Head of caudate nucleus (tissue), 42 donors: ENCODE data around the gene TMEM18.

ENCODE experiments used
- DNase-seq, 42 donors: peaks; one replicate each; pipeline versions ENCODE4 v3.0.0 to v3.0.0-alpha.2; 2020 to 2021; ENCODE audit warnings: mixed read lengths in 7 of 42
- intact Hi-C: fragments of 100-400 bp; cut with DNase I; formaldehyde crosslinking; loops from one replicate; pipeline ENCODE4 v1.15.0; 2022

Gene TMEM18

DNA sequence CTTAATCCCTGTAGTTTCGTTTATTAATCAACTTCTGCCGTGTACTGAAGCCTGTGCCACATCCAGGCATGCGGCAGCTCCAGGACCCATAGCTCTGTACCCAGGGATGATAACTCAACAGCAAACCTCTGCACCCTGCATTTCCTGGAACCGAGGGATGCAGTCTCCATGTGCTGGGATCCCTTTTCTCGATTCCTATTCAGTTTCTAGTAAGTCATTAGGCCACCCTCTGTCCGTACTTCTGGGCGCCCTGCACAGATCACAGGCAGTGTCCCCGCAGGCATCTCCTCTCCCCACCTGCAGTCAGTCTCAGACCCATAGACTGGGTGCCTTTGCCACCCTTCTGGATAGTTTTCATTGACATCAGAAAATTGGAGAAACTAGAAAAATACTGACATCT lies 18.8 kb downstream of the TMEM18 start:
- intact Hi-C loops, result no loop called here
- DNase-seq, result peak in 2 of 42 donors; percentile 1 to 2

DNA sequence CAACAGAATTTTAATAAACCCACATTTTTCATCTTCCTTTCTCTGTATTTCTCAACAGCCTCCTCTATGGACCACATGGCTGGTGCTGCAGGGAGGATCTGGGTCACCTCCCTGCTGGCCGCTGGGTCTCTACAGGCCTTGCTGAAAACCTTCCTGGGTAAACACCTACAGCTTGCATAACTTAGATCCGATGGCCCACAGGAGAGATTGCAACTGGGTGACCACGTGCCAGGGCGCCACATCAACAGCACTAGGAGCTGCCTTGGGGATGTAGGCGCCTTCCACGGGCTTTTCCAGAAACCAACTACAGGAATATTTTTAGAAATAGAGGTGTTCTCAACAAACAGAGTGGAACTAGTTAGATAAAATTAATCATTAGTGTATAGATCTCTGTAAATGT lies 19.4 kb downstream of the TMEM18 start:
- DNase-seq, result peak in 3 of 42 donors; percentile 2 to 8 (median 6)

DNA sequence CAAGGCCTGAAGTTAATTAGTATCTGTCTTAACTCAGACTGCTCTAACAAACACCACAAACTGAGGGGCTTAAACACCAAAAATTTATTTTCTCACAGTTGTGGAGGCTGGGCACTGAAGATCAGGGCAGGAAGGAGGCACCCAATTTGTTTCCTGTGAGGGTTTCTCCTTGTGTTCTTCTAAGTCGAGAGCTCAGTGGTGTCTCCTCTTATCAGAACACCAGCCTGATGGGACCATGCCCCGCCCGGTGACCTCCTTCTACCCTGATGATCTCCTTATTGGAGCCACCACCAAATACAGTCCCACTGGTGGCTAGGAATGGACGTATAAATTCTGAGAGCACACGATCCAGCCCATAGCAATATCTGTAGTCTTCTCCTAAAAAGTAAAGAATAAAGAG lies 20.5 kb downstream of the TMEM18 start:
- DNase-seq, result peak in 5 of 42 donors; percentile 1 to 33 (median 24)
- intact Hi-C loops, result no loop called here

More for the DNA sequence above, 19.4 kb downstream of the TMEM18 start:
- intact Hi-C loops, result no loop called here

DNA sequence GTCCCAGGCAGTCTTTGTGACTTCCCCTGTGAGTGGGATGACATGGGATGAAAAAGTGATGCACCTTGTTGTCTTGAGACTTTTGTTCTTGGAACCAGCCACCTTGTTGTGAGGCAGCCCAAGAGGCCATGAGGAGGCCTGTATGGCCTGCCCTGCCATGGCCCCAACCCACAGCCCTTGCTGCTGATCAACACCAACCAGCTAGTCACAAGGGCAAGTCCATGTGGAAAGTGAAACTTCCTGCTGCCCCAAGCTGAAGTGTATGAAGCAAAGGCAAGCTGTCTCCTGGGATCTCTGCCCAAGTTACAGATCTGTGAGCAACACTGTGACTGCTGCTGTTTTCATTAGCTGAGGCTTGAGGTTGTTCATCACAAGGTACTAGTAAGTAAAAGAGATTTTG lies 21.6 kb downstream of the TMEM18 start:
- DNase-seq, result peak in 5 of 42 donors; percentile 3 to 34 (median 12)

DNA sequence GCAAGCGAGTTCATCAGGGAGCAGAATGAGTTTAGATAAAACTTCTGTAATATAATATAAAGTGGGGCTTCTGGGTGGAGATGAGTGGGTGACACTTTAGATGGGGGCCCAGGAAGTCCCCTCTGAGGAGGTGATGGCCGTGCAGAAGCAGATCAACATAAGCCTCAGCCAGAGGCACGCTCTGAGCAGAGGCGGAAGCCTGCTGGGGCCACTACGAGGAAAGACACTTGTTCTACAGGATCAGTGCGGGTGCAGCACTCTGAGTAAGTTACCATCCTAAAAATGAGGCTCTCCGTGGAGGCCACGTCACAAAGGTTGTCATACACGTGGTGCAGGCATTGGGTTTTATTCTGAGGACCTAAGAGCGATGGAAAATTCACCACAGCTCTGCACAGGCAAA lies 22.3 kb downstream of the TMEM18 start:
- DNase-seq, result peak in 4 of 42 donors; percentile 1 to 26 (median 15)
- intact Hi-C loops, result no loop called here

More for the DNA sequence above, 21.6 kb downstream of the TMEM18 start:
- intact Hi-C loops, result no loop called here

DNA sequence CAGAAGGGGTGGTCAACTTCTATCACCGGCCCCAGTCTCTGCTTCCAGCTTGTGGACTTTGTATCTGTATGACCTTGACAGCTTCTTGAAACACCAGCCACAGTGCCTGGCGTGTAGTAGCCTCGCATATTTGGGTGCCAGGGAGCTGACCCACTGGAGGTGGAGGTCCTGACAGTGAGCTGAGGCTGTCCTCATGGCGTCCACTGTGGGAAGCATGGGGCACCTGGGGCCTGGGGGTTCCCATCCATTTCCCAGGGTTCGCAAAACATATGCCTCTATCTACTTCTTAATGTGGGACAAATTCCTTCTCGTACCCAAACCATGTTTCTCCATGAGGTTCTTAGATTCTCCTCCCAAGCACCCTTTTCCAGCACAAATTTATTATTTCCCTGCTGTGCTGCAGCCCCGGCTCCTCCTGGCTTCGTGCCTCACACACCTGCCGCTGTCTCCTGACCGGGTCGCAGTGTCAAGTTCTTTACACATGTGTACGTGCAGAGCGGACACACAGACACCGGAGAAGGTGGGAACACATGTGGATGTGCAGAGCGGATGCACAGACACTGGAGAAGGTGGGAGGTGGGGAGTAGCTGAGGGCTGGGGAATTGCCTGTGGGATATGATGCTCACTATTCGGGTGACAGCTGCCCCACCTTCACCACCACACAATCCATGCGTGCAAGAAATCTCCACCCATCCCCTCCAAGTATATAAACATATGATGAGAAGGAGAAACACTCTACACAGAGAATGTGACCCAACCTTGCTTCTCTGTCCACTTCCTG lies 23.4 kb downstream of the TMEM18 start:
- peak in 7 of 42 donors; percentile 2 to 29 (median 8) for DNase-seq
- intact Hi-C loops, result no loop called here

DNA sequence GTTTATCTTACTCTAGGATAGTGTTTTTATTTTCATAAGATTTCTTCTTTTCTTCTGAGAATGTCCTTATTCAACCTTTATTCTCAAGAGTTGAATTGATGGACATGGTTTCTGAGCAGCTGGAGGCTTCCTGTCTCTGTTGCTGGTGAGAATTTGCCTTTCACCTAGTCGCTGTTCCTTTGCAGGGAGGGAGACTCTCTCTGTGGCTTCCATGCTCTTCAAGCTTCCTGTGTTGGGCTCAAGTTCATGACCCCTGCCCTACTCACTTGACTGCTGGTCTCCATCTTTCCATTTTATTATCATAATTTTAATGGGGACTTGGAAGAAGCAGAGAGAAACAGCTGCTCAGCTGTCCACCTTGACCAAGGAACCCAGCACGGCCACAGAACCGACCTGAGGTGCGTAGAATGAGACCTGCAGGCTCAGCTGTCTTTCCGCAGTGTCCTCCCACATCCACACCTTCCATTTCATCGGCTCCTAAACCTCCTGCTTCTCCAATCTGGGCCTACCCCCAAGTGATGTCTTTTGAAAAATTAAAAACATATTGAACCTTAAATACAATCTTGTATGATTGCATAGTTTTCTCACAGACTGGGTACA lies 24.2 kb downstream of the TMEM18 start:
- DNase-seq, result peak in 3 of 42 donors; percentile 1 to 20 (median 8)
- intact Hi-C loops, result no loop called here

DNA sequence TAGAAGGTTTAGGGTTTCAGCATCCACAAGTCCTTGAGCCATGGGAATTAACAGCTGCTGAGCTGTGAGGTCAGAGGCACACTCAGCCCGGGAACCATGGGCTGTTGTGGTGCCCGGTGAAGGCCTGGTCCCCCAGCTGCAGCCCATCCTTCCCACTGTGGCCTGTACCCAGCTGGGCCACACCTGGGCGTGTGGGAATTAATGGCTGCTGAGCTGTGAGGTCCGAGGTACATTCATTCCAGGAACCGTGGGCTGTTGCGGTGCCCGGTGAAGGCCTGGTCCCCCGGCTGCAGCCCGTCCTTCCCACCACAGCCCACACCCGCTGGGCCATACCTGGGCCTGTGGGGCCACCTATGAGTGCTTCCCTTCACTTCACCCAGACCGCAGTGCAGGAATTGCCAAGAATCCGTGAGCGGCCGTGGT lies 25.2 kb downstream of the TMEM18 start:
- intact Hi-C loops, result no loop called here
- DNase-seq, result peak in 6 of 42 donors; percentile 4 to 36 (median 14)

DNA sequence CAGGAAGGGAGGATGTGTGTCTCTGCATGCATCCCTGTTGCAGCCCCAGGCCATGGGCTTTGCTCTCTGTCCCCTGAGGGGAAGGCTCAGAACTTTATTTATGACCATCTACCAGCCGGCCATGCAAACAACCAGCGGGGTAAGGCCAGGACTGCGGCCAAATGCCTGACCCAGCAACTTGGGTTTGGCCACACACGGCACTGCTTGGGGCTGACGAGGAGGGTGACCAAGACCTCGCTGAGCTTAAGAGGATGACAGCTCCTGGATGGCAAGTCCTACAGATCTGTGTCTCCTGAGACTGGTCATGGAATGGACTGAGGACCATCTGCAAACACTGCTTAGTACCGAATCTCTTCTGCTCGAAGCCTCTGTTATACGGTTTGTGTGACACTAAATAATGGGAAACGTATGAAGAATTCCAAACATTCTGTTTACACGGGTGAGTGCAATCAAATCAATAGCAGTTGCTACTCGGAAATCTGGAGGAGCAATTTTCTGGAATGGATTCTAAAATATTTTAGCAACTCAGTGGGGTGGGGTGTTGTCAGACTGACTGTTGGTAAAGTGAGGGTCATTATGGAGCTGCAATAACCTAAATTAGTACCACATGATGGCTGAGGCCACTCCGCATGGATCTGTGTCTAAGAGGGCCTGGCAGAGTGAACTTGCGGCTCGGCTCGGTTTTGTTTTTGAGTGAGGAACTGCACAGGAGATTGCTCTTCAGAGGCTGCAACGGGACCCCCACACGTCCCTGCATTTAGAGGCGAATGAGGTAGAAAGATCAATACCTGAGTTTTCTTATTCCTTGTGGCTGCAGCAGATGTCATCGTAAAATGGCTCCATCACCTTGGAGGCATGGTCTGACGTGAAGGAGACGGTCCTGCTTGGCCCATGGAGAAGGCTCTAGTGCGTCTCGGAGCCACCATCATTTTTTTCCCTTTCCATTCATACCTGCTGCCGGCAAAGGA lies 26.6 kb downstream of the TMEM18 start:
- intact Hi-C loops, result no loop called here
- DNase-seq, result peak in 7 of 42 donors; percentile 3 to 22 (median 11)

DNA sequence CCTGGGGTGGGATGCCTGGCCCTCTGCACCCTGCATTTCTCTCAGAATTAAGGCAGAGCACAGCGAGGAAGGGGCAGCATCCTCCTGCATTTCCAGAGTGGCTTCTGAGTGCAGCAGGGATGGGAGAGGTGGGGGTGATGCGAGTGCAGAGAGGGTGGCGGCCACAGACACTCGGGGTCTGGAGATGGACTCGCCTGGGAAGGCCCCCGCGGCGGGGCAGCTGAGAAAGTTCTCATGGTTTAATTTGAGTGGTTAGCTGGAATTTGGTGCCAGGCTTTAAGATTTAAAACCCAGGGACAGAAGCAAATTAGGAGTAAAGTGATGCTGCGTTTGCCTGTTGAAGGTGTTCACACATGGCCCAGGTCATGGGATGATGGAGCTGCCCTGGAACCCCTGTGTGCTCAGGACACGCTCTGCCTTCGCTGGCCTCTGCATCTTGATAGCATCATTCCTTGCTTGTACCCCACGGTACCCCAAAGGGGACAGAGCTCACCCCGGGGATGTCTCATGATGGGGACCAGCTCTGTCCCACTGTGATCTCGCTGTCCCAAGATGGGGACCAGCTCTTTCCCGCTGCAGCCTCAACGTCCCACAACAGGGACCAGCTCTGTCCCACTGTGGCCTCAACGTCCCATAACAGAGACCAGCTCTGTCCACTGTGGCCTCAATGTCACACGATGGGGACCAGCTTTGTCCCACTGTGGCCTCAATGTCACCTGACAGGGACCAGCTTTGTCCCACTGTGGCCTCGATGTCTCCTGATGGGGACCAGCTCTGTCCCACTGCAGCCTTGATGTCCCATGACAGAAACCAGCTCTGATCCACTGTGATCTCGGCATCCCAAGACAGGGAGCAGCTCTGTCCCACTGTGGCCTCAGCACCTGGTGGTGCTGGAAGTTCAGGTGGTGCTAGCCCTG lies 27.5 kb downstream of the TMEM18 start:
- DNase-seq, result peak in 8 of 42 donors; percentile 1 to 22 (median 6)
- intact Hi-C loops, result no loop called here

DNA sequence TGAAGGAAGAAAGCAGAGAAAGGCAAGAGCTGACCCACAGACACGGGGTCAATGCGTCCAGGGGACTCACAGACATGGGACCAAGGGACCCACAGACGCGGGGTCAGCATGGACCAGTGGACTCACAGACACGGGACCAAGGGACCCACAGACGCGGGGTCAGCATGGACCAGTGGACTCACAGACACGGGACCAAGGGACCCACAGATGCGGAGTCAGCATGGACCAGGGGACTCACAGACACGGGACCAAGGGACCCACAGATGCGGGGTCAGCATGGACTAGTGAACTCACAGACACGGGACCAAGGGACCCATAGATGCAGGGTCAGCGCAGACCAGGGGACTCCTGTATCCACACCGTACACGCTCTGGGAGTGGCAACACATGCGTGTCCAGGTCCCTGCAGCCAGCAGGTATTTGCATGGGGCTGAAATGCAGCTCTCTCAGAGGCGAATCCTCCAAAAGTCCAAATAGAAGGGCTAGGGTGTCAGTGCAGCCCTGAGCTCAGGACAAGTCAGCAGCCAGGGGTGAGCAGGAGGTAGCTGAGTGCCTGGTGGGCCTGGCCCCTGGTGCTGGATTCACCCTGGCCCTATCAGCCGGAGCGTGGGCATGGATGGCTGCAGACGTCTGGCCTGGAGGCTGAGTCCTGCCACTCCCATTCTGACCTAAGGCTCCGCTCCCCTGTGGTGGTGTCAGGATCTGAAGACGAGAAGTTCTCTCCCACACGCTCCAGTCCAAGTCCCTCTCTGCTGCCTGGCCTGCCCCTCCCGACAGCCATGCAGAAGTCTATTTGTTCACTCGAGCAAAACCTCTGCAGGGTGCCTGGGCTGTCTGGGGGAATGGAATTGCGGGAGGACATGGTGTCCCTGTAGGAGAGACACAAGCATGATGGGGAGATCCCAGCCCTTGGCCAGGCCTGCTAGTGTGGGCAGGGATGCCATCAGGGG lies 28.5 kb downstream of the TMEM18 start:
- DNase-seq, result peak in 8 of 42 donors; percentile 3 to 30 (median 11)
- intact Hi-C loops, result no loop called here

DNA sequence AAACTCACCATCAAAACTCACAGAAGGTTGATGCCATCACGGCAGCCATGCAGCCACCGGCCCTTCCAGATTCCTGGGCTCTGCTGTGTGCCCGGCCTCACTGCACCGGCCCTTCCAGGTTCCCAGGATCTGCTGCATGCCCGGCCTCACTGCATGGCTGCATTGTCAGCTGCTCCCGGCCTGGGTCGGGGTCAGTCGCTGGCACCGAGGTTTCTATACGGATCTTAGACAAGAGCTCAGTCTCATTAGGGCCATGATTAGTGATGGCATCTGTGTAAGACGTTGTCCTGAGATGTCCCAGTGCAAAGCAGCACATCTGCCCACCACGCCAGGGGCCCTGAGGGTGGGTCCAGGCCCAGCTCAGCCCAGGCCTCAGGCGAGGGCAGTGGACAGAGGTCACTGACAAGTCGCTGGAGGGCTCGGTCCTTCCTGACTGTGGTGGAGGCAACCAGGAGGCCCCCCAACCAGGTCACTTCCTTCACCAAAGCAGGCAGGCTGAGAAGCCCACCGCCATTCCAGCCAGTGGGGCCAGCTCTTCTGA lies 29.4 kb downstream of the TMEM18 start:
- intact Hi-C loops, result no loop called here

DNA sequence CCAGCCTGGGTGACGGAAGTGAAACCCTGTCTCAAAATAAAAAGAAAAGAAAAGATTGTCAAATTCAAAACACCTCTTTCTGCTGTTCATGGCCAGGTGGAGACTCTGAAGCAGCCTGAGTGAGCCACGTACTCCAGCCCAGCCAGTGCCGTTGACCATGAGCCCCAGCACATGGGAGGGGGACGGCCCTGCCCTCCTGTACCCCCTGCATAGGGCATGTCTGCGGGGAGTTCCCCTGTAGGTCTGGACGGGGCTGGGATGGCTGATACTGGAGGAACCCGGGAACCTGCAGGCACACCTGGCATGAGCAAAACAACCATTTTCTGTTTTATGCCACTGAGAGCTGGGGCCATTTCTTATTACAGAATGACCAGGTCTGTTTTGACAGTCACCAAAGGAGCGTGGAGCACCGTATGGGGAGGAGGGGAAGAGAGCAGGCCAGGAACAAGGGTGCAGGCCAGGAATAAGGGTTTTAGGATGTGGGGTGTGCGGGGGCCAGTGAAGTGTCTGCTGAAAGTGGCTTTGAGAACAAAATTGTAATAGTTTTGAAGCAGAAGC lies 30.1 kb downstream of the TMEM18 start:
- intact Hi-C loops, result no loop called here
- peak in 7 of 42 donors; percentile 1 to 33 (median 10) for DNase-seq

More for the DNA sequence above, 29.4 kb downstream of the TMEM18 start:
- DNase-seq, result peak in 6 of 42 donors; percentile 1 to 37 (median 16)

DNA sequence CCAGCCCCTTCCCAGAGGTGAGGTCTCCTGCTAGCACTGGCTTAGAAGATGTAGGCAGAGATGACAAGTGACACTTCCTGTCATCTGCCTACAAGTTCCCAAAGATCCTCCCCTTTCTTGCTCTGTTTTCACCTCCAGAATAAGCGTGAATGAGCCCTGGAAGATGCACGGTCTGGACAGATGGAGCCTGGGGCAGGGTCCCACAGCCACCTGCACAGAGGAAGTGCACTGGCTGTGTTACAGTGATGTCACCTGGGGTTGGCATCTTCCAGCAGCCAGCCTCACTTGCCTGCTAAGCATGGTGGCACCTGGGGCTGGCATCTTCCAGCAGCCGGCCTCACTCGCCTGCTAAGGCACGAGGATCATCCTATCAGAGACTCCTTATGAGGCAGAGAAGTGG lies 32.3 kb downstream of the TMEM18 start:
- peak in 2 of 42 donors; percentile 5 to 28 for DNase-seq
- intact Hi-C loops, result no loop called here

DNA sequence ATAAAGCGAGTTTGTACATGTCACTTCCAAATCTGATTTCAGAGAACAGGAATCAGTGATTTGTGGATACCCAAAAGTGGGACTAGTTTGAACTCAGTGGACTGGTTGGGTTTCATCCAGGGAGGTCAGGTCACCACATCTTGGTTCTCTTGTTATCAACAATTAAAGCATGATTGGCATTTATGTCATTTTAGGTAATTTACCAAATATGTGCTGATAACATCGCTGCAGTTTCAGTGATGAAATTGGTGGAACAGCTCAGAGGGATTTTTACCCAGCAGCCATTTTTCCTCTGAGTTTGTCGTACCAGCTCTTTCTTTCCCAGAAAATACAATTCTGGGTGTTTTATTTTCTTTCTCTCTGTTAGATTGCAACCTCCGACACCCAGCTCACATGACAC lies 33.4 kb downstream of the TMEM18 start:
- intact Hi-C loops, result no loop called here
- peak in 1 of 42 donors; percentile 21 for DNase-seq

DNA sequence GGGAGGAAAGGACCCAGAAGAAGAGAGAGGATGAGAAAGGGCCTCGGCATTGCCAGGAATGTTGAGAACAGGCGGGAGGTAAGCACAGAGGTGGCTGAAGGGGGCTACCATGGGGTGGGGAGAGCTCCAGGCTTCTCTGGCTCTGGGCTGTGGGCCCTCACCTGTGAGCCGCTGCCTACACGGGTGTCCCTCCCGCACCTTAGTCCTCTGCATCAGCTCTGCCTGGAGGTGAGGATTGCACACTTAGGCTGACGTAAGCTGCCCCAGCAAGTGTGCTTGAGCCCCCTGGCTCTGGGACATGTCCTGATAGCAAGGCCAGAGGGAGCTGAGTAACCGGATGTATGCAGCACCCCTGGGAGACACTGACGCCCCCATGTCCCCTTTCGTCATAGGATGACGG lies 33.9 kb downstream of the TMEM18 start:
- peak in 8 of 42 donors; percentile 1 to 25 (median 15) for DNase-seq
- intact Hi-C loops, result no loop called here
